GM10847 (cell line): ENCODE measurements around the gene SLC9A7.

Experiments
- POLR2A ChIP-seq: IDR thresholded peaks from 2 replicates; pipeline ENCODE4 v1.6.1; 2011; ENCODE audit not compliant: insufficient read length; ENCODE audit errors: extremely low read depth

Gene SLC9A7

GRCh38 chrX:46620505-46620904 lies 138.4 kb downstream of the SLC9A7 start:
- TF ChIP-seq POLR2A = no peak

- TF ChIP-seq POLR2A = no peak
Observed at GRCh38 chrX:46618947-46619346, 140.0 kb downstream of the SLC9A7 start.

- TF ChIP-seq POLR2A = no peak
Observed at GRCh38 chrX:46617906-46618305, 141.0 kb downstream of the SLC9A7 start.

GRCh38 chrX:46611658-46612362 lies 147.1 kb downstream of the SLC9A7 start:
- TF ChIP-seq POLR2A = no peak

GRCh38 chrX:46610070-46610658 lies 148.8 kb downstream of the SLC9A7 start:
- TF ChIP-seq POLR2A = no peak

- TF ChIP-seq POLR2A = no peak
Observed at GRCh38 chrX:46607916-46608315, 151.0 kb downstream of the SLC9A7 start.

- no peak for TF ChIP-seq POLR2A
Observed at GRCh38 chrX:46602468-46603102, 156.3 kb downstream of the SLC9A7 start.

GRCh38 chrX:46601283-46601682 lies 157.6 kb downstream of the SLC9A7 start:
- no peak for TF ChIP-seq POLR2A

- no peak for TF ChIP-seq POLR2A
Observed at GRCh38 chrX:46599051-46599560, 159.8 kb downstream of the SLC9A7 start.

GRCh38 chrX:46597771-46598170 lies 161.1 kb downstream of the SLC9A7 start:
- no peak for TF ChIP-seq POLR2A

- no peak for TF ChIP-seq POLR2A
Observed at GRCh38 chrX:46597208-46597607, 161.7 kb downstream of the SLC9A7 start.

GRCh38 chrX:46595084-46595483 lies 163.8 kb downstream of the SLC9A7 start:
- TF ChIP-seq POLR2A = no peak

GRCh38 chrX:46589977-46590723 lies 168.8 kb downstream of the SLC9A7 start:
- TF ChIP-seq POLR2A = no peak

- no peak for TF ChIP-seq POLR2A
Observed at GRCh38 chrX:46588263-46588662, 170.7 kb downstream of the SLC9A7 start.

- no peak for TF ChIP-seq POLR2A
Observed at GRCh38 chrX:46587753-46588171, 171.2 kb downstream of the SLC9A7 start.

- TF ChIP-seq POLR2A = no peak
Observed at GRCh38 chrX:46587158-46587557, 171.8 kb downstream of the SLC9A7 start.

- no peak for TF ChIP-seq POLR2A
Observed at GRCh38 chrX:46584736-46585135, 174.2 kb downstream of the SLC9A7 start.
